Activated naive CD8-positive, alpha-beta T cell (primary cell): ENCODE results near the gene NOP10.
"Not testable (repeated sequence)": the region's sequence is repeated elsewhere in the genome, so short reads cannot be mapped to it uniquely, and the experiment has no call there.

ENCODE experiments used
- H3K27ac Mint-ChIP-seq: one replicate; pipeline ENCODE4 v1.8.0; 2021; ENCODE audit warnings: mixed read lengths
- H3K27me3 Mint-ChIP-seq: one replicate; pipeline ENCODE4 v1.8.0; 2021; ENCODE audit warnings: mixed read lengths
- H3K36me3 Mint-ChIP-seq: one replicate; pipeline ENCODE4 v1.8.0; 2021; ENCODE audit warnings: mixed read lengths
- H3K4me1 Mint-ChIP-seq: one replicate; pipeline ENCODE4 v1.8.0; 2021; ENCODE audit warnings: low read depth, mixed read lengths
- H3K4me3 Mint-ChIP-seq: one replicate; pipeline ENCODE4 v1.8.0; 2021; ENCODE audit warnings: mild to moderate bottlenecking, mixed read lengths
- H3K9me3 Mint-ChIP-seq: one replicate; pipeline ENCODE4 v1.8.0; 2021; ENCODE audit warnings: low read depth, mixed read lengths

The NOP10 gene

DNA sequence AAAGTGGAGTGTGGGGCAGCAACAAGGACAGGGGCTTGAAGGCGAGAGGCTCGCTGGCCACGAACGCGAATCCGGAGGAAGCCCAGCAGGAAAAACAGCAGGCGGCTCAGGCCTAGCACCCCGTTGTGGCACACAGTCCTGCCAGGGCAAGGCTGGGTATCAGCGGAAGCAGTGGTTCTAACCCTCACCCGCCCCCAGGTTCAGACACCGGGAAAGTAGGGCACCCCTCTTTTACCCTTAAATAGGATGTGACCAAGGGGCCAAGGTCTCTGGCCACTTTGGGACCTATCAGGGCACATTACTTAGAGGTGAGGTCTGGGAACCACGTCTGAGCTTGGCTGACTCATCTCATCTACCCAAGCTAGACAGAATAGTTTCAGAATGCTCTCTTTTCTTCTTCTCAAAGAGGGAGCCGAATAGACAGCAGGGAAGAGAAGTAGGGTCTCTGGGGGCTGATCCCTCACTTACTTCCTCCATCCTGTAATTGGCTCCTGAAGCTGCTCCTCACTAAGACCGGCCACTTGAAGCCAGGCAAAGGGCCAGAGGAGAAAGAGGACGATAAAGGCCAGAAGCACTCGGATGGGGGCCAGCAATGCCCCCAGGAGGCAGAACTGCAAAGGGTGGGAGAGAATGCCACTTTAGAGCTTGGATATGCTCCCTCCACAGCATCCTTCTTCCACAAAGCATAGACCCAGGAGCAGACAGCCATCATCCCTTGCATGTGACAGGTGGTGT is 22.3 kb upstream of the NOP10 start:
- Mint-ChIP-seq H3K4me1 (peaks cover 32% of the 10 kb centered on the region), H3K27ac (no peak overlapping the region), H3K27me3 (no peaks in the 10 kb centered on the region), H3K4me3 (peak overlapping the region; percentile 94), H3K36me3 (no peaks in the 10 kb centered on the region), H3K9me3 (no peaks in the 10 kb centered on the region)

- H3K9me3 Mint-ChIP-seq: no peaks in the 10 kb centered on the region
- no peak overlapping the region for H3K27ac Mint-ChIP-seq
- H3K36me3 Mint-ChIP-seq: no peaks in the 10 kb centered on the region
- H3K4me1 Mint-ChIP-seq: peaks cover 25% of the 10 kb centered on the region
- H3K27me3 Mint-ChIP-seq: no peaks in the 10 kb centered on the region
- H3K4me3 Mint-ChIP-seq: no peak overlapping the region
These were observed 21.1 kb upstream of the NOP10 start for GRCh38 chr15:34364041-34364440.

DNA sequence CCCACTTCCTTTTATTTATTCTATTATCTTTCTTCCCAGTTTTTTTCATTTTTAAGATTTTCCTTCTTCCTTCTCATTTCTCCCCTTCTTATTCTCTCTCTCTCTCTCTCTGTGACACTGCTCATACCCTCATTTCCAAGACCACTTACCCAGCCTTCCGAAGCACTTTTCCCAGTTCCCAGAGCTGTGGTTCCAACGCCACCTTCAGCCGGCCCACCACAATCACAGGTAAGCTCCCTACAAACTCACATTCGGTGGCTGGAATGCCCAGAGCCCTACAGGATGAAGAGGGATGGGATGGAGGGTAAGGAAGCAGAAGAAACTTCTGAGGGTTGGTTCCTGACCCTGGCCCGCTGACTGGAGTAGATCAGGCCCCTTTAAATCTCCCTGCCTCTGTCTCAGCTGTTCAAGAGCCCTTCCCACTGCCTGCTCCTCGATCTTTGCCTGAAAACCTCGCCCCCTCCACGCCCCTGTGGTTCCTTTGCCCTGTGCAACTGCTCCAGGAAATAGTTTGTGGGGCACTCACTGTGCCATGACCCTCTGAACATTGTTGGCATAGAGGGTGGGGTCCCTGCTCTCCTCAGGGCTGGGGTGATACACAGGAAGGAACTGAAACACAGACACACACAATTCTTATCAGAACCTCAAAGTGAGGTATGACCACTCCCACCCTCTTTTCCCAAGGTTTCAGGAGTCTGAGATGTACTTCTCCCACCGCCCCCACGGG is 19.3 kb upstream of the NOP10 start:
- Mint-ChIP-seq H3K9me3 (no peaks in the 10 kb centered on the region), H3K27ac (no peak overlapping the region), H3K4me3 (no peak overlapping the region), H3K4me1 (peaks cover 15% of the 10 kb centered on the region), H3K27me3 (no peaks in the 10 kb centered on the region), H3K36me3 (no peaks in the 10 kb centered on the region)

GRCh38 chr15:34361278-34361677 is 18.3 kb upstream of the NOP10 start:
- no peaks in the 10 kb centered on the region for H3K36me3 Mint-ChIP-seq
- no peak overlapping the region for H3K4me3 Mint-ChIP-seq
- H3K4me1 Mint-ChIP-seq: peaks cover 11% of the 10 kb centered on the region

DNA sequence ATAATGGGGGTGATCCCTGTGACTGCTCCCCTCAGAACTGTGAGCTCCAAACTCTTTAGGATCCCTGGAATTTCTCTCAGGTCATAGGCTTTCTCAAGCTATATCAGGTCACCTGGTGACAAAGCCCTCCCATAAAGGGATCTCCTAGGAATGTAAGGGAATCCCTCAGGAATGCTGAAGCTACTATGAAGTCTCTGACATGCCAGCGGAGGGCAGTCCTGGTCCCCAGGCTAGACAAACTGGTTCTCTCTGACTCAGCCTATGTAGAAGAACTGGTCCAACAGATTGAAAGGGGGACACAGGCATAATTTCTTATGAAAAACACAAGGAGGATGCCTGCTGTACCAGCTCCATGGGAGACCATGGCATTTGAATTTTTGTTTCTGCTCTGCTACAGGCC is 17.4 kb upstream of the NOP10 start:
- H3K4me3 Mint-ChIP-seq: no peak overlapping the region
- no peaks in the 10 kb centered on the region for H3K9me3 Mint-ChIP-seq
- H3K27me3 Mint-ChIP-seq: no peaks in the 10 kb centered on the region
- no peaks in the 10 kb centered on the region for H3K36me3 Mint-ChIP-seq
- peaks cover 2% of the 10 kb centered on the region for H3K4me1 Mint-ChIP-seq
- H3K27ac Mint-ChIP-seq: no peak overlapping the region

More at GRCh38 chr15:34361278-34361677, 18.3 kb upstream of the NOP10 start:
- Mint-ChIP-seq H3K27me3 (no peaks in the 10 kb centered on the region), H3K9me3 (no peaks in the 10 kb centered on the region), H3K27ac (no peak overlapping the region)

GRCh38 chr15:34359416-34359815 is 16.5 kb upstream of the NOP10 start:
- Mint-ChIP-seq H3K36me3 (no peaks in the 10 kb centered on the region), H3K27me3 (no peaks in the 10 kb centered on the region), H3K9me3 (no peaks in the 10 kb centered on the region), H3K4me3 (no peak overlapping the region), H3K27ac (no peak overlapping the region), H3K4me1 (no peaks in the 10 kb centered on the region)

DNA sequence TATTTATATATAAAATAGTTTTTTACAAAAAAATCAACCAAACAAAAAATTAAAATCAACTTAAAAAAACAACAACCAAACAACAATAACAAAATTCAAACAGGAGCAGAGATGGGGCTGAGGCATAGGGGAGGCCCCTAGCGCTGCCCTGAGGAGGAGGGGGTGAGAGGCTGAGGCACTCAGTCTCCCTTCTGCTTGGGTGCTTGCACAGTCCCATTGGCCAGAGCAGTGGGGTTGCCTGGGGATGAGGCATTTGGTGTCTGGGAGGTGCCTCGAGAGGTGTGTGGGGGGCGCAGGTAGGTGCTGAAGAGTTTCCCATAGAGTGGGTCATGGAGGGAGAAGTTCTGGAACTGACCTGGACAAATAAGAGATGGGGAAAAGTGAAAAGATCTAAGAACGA is 16.0 kb upstream of the NOP10 start:
- no peak overlapping the region for H3K27ac Mint-ChIP-seq
- no peaks in the 10 kb centered on the region for H3K27me3 Mint-ChIP-seq
- H3K9me3 Mint-ChIP-seq: no peaks in the 10 kb centered on the region
- no peaks in the 10 kb centered on the region for H3K4me1 Mint-ChIP-seq
- H3K36me3 Mint-ChIP-seq: no peaks in the 10 kb centered on the region
- no peak overlapping the region for H3K4me3 Mint-ChIP-seq

GRCh38 chr15:34358367-34358766 is 15.4 kb upstream of the NOP10 start:
- no peak overlapping the region for H3K4me3 Mint-ChIP-seq
- no peak overlapping the region for H3K27ac Mint-ChIP-seq
- no peaks in the 10 kb centered on the region for H3K36me3 Mint-ChIP-seq
- H3K27me3 Mint-ChIP-seq: no peaks in the 10 kb centered on the region
- no peaks in the 10 kb centered on the region for H3K4me1 Mint-ChIP-seq
- no peaks in the 10 kb centered on the region for H3K9me3 Mint-ChIP-seq

DNA sequence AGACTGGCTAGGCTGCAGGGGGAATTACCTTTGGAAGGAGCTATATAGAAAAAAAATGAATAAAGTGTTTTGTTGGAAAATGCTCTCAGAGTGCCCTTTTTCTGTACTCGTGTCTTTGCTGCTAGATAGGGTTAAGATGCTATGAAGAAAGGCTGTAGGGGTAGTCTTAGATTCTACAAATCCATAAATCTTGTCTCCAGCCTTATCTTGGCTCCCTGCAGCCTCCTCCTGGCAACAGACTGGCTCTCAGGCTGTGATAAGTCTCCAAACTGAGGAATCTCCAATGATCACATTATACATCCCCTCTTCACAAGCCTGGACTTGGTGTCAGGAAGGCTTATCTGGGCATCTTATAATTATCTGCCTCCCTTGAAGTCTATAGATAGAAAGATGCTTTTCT is 14.7 kb upstream of the NOP10 start:
- no peak overlapping the region for H3K27ac Mint-ChIP-seq
- H3K9me3 Mint-ChIP-seq: no peaks in the 10 kb centered on the region
- H3K4me3 Mint-ChIP-seq: no peak overlapping the region
- no peaks in the 10 kb centered on the region for H3K27me3 Mint-ChIP-seq
- no peaks in the 10 kb centered on the region for H3K4me1 Mint-ChIP-seq
- no peaks in the 10 kb centered on the region for H3K36me3 Mint-ChIP-seq

- H3K4me3 Mint-ChIP-seq: no peak overlapping the region
- H3K36me3 Mint-ChIP-seq: no peaks in the 10 kb centered on the region
- no peaks in the 10 kb centered on the region for H3K4me1 Mint-ChIP-seq
- H3K27ac Mint-ChIP-seq: no peak overlapping the region
- H3K27me3 Mint-ChIP-seq: no peaks in the 10 kb centered on the region
- H3K9me3 Mint-ChIP-seq: no peaks in the 10 kb centered on the region
These were observed 12.3 kb upstream of the NOP10 start for GRCh38 chr15:34355241-34355640.

DNA sequence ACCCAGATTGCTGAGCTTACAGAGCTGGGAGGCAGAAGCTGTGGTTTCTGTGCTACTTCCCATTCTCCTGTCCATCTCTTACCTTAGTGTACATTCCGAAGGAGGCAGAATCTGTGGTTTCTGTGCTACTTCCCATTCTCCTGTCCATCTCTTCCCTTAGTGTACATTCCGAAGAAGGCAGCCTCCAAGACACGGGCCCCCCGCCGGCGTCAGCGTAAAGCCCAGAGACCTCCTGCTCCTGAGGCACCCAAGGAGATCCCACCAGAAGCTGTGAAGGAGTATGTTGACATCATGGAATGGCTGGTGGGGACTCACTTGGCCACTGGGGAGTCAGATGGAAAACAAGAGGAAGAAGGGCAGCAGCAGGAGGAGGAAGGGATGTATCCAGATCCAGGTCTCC is 11.3 kb upstream of the NOP10 start:
- H3K4me3 Mint-ChIP-seq: no peak overlapping the region
- H3K9me3 Mint-ChIP-seq: no peaks in the 10 kb centered on the region
- no peaks in the 10 kb centered on the region for H3K36me3 Mint-ChIP-seq
- no peak overlapping the region for H3K27ac Mint-ChIP-seq
- no peaks in the 10 kb centered on the region for H3K27me3 Mint-ChIP-seq
- no peaks in the 10 kb centered on the region for H3K4me1 Mint-ChIP-seq

- Mint-ChIP-seq H3K4me1 (no peaks in the 10 kb centered on the region), H3K4me3 (no peak overlapping the region), H3K9me3 (no peaks in the 10 kb centered on the region), H3K27me3 (no peaks in the 10 kb centered on the region), H3K27ac (no peak overlapping the region), H3K36me3 (no peaks in the 10 kb centered on the region)
These were observed 10.7 kb upstream of the NOP10 start for GRCh38 chr15:34353627-34354026.

DNA sequence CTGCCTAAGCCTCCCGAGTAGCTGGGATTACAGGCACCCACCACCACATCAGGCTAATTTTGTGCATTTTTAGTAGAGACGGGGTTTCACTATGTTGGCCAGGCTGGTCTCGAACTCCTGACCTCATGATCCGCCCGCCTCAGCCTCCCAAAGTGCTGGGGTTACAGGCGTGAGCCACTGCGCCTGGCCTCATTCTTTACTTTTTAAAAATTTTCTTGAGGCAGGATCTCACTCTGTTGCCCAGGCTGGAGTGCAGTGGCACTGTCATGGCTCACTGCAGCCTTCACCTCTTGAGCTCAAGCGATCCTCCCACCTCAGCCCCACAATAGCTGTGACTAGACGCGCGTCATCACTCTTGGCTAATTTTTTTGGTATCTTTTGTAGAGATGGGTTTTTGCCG is 10.1 kb upstream of the NOP10 start:
- H3K27me3 Mint-ChIP-seq, H3K27ac Mint-ChIP-seq, H3K4me1 Mint-ChIP-seq, H3K36me3 Mint-ChIP-seq, H3K9me3 Mint-ChIP-seq, H3K4me3 Mint-ChIP-seq: not testable (repeated sequence)

DNA sequence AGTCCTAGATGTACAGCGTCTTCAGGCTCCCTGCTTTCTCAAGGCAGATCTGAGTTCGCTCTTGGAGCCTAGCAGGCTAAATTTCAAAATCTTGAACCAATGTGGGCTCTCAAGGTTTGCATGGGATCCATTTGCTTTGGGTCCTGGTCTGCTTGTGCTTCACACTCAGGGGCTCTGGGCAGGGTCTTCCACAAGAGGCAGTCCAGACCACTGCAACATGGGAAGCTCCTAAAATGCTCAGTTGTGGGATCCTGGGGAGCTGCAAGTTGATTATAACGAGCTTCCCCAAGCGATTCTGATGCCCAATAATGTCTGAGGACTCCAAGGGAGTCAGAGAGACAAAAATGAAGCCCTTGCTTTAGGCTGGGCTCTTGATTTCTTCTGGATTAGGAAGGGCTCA is 6.8 kb upstream of the NOP10 start:
- H3K27ac Mint-ChIP-seq: no peak overlapping the region
- no peaks in the 10 kb centered on the region for H3K4me1 Mint-ChIP-seq
- H3K9me3 Mint-ChIP-seq: no peaks in the 10 kb centered on the region
- no peak overlapping the region for H3K4me3 Mint-ChIP-seq
- no peaks in the 10 kb centered on the region for H3K27me3 Mint-ChIP-seq
- H3K36me3 Mint-ChIP-seq: no peaks in the 10 kb centered on the region

GRCh38 chr15:34348735-34349300 is 5.9 kb upstream of the NOP10 start:
- H3K4me1 Mint-ChIP-seq: no peaks in the 10 kb centered on the region
- no peaks in the 10 kb centered on the region for H3K9me3 Mint-ChIP-seq
- no peaks in the 10 kb centered on the region for H3K27me3 Mint-ChIP-seq
- no peaks in the 10 kb centered on the region for H3K36me3 Mint-ChIP-seq
- H3K4me3 Mint-ChIP-seq: no peak overlapping the region
- H3K27ac Mint-ChIP-seq: no peak overlapping the region
